GM21423 (cell line): ENCODE data around the gene PPP1R27.
"Not testable (repeated sequence)": the region's sequence is repeated elsewhere in the genome, so short reads cannot be mapped to it uniquely, and the experiment has no call there.

Source experiments
- ATAC-seq: cut with Tn5 transposase; IDR thresholded peaks from one replicate; pipeline ENCODE4 v1.9.1; 2021; ENCODE audit warnings: mild to moderate bottlenecking, moderate library complexity; ENCODE audit not compliant: unreplicated experiment

The PPP1R27 gene

GRCh38 chr17:81842725-81843504, 8.1 kb upstream of the PPP1R27 start:
- no peak for ATAC-seq

- ATAC-seq = no peak
Measured at GRCh38 chr17:81842378-81842724, 7.5 kb upstream of the PPP1R27 start.

- ATAC-seq = no peak
Measured at GRCh38 chr17:81841866-81842265, 7.0 kb upstream of the PPP1R27 start.

GRCh38 chr17:81840826-81841778, 6.3 kb upstream of the PPP1R27 start:
- no peak for ATAC-seq

GRCh38 chr17:81840059-81840458, 5.2 kb upstream of the PPP1R27 start:
- not testable (repeated sequence) for ATAC-seq

GRCh38 chr17:81839301-81839700, 4.5 kb upstream of the PPP1R27 start:
- no peak for ATAC-seq

GRCh38 chr17:81838753-81839255, 4.0 kb upstream of the PPP1R27 start:
- ATAC-seq = no peak

- no peak for ATAC-seq
Measured at GRCh38 chr17:81837641-81838040, 2.8 kb upstream of the PPP1R27 start.

- ATAC-seq = no peak
Measured at GRCh38 chr17:81833921-81834830, 674 bp downstream of the PPP1R27 start.

GRCh38 chr17:81833160-81833920, 1.5 kb downstream of the PPP1R27 start, which contains the start of gene MCRIP1:
Gene MCRIP1, minus strand, starts transcription at chr17:81833291. Its CDS starts 8,785 bp downstream, at chr17:81824506.
- peak; percentile 70 for ATAC-seq

GRCh38 chr17:81832608-81833159, 2.2 kb downstream of the PPP1R27 start:
- peak; percentile 66 for ATAC-seq

GRCh38 chr17:81831957-81832607, 2.8 kb downstream of the PPP1R27 start:
- peak; percentile 4 for ATAC-seq

- no peak for ATAC-seq
Measured at GRCh38 chr17:81831563-81831956, 3.3 kb downstream of the PPP1R27 start.

- ATAC-seq = no peak
Measured at GRCh38 chr17:81829858-81830257, 5.0 kb downstream of the PPP1R27 start.

- ATAC-seq = no peak
Measured at GRCh38 chr17:81828656-81829055, 6.2 kb downstream of the PPP1R27 start.

- no peak for ATAC-seq
Measured at GRCh38 chr17:81825841-81826466, 8.9 kb downstream of the PPP1R27 start.

GRCh38 chr17:81824595-81824994, 10.3 kb downstream of the PPP1R27 start:
- ATAC-seq = no peak

- no peak for ATAC-seq
Measured at GRCh38 chr17:81823820-81824550, 10.9 kb downstream of the PPP1R27 start.
